Stimulated activated CD8-positive, alpha-beta memory T cell treated with anti-CD3 and anti-CD28 coated beads, Interleukin-15, amount 100 ng/mL, for 4 hours (primary cell): Measurements from ENCODE around the gene JPH2.

Source experiments
- DNase-seq, 2 donors: peaks; one replicate each; pipeline ENCODE4 v3.0.0-alpha.2; 2020; ENCODE audit warnings: low read depth in 2 of 2

Gene JPH2

DNA sequence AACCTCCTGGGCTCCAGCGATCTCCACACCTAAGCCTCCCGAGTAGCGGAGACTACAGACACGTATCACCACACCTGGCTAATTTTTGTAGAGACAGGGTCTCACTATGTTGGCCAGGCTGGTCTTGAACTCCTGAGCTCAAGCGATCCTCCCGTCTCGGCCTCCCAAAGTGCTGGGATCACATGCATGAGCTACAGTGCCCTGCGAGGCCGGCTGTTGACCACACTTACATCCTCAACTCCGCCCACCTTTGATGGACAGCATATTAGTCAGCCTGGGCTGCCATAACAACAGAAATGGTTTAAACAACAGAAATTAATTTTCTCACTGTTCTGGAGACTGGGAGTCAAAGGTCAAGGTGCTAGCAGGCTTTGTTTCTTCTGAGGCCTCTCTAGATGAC is 107.7 kb downstream of the JPH2 start:
- DNase-seq: no peak

DNA sequence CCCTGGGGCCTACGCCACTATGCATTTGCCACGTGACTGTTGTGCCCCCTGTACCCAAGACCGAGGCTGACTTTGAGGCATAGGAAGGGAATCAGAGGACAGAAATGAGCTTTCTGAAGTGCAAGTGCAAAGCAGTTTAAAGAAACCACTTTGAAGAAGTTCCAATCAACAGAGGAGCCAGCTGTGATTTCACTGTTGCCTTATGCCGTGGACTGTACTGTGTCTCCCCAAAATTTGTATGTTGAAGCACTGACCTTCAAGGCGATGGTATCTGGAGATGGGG is 111.1 kb downstream of the JPH2 start:
- no peak for DNase-seq

DNA sequence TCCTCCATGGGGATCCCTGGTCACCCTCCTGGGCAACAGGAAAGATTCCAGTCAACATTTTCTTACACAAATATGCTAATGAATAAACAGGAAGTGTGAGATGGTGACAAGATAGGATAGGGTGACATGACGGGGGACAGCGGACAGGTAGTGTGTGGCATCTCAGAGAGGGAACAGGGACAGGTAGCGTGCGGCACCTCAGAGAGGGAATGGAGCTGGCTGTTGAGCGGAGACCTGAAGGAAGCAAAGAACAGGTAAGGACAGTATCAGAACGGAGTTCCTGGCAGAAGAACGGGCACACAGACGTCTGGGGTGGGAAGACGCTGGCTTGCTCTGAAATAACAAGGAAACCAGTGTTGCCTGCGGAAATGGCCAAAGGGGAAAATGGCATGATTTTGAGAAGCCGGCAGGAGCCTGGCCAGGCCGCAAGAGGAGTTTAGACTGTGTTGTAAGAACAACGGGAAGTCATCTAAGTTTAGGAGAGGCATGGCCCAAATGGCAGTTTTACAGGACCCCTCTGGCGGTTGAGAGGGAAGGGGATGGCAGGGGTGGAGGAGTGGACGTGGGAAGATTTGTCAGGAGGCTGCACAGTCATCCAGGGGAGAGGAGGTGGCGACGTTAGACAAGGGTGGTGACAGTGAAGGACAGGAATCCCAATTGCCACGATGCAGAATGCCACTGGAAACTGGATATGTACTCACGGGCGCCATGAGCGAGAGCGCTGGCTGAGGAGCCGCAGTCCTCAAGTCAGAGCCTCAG is 111.6 kb downstream of the JPH2 start:
- no peak for DNase-seq

DNA sequence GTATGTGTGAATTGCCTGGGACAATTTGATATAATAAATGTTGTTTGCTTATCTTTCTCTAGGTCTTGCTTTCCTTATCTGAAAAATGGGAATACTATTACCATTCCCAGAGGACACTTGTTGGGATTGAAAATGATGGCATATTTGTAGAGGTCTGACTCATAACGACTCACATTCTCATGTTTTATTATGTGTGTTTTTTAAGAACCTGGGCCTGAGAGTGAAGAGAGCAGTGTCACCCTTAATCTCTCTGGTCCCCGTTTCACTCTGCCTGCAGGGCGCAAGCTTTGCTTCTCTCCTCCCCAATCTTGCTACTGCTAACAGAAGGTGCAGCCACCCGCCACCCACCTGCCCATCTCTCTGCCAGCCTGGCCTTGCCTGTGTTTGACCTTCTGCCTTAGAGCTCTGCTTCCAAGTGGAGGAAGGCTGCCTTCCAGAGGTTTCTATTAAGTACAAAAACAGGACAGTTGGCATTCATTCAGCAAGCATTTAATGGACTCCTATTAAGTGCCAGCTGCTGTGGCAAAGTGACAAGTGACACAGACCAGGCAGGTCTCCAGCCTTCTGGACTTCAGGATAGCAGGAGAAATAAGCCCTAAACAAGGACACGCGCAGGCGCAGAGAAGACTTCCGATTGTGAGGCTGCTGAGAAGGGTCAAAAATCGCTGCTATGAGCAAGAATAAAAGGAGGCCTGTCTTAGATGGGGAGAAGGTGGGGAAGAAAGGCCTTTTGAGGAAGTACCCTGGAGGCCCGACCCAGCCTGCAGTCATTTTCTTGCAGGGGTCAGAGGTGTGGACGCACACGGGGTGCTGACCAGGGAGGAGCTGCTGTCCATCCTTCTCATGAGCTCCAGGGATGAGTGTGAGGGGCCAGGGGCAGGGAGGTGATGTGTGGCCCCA is 112.5 kb downstream of the JPH2 start:
- no peak for DNase-seq

DNA sequence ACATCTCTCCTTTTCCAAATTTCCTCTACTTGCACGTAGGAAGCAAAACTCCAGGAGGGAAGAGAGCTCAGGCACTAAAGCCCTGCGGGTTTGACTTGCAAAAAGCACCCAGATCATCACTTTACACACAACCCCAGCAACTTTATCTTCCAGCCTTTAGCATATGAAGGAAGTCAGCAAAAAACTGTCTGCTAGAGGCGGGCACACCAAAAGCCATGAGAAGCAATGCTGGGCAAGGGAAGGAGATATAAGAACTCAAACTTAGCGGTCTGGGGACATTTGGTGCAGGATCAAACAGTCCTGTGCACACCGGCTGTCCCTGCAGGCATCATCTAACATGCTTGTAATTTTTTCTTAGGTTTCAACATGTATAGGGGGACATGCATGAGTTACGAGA is 113.3 kb downstream of the JPH2 start:
- no peak for DNase-seq

DNA sequence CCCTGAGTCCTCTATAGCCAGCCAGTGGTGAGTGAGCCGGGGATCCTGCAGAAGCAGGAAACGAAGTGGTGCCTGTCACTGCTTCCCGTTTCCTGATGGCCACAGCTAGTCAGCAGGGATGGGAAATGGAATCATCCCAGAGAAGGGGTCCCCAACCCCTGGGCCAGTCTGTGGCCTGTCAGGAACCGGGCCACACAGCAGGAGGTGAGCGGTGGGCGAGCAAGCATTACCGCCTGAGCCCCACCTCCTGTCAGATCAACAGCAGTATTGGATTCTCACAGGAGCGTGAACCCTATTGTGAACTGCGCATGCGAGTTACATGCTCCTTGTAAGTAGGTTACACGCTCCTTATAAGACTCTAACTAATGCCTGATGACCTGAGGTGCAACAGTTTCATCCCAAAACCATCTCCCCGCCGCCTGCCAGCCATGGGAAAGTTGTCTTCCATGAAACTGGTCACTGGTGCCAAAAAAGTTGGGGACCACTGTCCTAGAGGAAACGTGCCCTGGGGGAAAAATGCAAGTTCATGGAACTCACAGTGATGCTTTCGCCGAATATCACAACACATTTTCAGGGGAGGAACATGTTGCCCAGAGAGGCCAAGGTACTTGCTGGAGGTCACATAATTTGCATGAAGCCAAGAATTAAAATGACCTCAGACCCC is 113.8 kb downstream of the JPH2 start:
- DNase-seq: no peak

DNA sequence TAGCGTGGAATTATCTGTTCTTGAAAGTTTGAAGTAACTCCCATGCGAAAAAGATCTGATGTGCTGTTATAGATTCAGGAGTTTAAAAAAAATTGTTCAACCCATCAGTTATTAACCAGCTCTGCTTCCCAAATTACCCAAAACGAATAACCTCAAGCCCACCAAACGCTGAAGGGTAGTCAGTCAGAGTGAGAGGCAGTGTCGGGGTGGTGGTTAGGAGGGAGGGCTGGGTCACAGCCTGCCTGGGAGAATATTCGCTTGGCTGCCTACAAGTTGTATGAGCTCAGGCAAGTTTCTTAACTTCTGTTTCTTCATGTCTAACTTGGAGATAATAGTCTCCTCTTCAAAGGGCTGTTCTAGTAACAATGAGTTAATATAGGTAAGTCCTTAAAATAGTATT is 114.6 kb downstream of the JPH2 start:
- DNase-seq: no peak

DNA sequence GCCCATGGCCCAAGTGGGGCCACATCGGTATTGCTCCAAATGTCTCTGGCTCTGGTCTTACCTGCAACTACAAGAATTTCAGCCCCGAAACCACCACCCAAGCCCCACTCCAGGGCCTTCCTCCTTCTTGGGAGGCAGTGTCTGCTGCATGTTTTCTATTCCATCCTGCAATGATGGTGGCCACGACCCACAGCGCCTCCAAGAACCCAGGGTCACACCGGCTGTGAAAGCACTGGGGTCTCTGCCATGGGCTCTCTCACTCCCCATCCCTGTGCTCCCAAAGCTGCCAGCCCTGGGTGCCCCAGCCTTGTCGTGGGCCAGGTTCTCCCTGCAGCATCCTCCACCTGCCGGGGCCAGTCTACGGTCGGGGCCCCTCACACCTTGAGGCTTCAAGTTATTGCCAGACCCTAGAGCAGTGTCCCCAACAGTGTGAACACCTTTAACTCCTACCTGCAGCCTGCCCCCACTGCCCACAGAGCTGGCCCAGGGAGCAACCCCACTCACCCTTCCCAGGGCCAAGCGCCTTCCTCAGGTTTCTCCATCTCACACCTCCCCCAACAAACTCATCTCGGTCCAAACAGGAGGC is 115.4 kb downstream of the JPH2 start:
- DNase-seq: no peak

DNA sequence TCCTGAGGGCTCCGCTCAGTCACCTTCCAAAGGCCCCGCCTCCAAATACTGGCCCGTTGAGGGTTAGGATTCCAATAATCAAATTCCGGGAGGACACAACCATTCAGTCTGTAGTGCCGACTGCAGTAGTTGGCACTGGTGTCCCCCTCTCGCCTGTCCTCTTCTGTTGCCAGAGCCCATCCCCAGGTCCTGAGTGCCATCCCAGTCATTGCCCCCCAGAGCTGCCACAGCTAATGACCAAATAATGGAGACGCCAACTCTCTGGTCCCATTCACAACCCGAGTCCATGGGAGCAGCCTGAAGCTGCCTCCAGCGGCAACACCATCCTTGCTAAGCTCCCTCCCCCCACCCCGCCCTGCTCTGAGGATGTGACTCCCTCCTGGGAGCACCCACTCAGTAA is 115.9 kb downstream of the JPH2 start:
- DNase-seq: no peak

DNA sequence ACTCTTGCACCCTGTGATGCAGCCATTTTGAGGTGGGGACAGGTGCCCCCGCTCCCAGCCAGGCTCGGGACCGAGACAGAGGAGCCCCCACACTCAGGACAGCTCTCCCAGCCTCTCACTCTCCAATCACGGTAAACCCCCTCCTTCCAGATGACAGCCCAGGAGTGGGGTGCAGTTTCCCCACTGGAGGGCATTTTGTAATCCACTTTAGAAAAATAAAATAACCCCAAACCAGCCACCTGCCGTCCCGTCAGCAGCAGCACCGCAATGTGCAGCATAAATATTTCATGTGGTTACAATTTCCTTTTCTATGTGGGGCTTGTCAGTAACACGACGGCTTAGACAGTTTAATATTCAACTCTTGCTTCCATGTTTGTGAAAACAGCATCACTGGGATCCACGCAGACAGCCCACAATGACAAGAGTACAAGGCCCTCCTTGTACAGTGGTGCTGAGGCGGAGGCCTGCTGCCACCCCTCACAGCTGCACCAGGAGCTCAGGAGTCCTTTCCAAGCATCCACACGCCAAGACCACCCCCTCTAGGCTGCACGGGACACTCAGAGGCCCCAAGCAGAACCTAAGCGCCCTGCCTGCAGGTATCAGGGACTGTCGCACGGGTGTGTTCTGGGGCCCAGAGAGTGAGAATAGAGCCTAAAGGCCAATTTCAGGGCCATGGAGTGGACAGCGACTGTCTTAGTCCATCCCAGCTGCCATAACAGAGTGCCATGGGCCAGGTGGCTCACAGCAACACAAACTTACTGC is 116.7 kb downstream of the JPH2 start:
- no peak for DNase-seq

DNA sequence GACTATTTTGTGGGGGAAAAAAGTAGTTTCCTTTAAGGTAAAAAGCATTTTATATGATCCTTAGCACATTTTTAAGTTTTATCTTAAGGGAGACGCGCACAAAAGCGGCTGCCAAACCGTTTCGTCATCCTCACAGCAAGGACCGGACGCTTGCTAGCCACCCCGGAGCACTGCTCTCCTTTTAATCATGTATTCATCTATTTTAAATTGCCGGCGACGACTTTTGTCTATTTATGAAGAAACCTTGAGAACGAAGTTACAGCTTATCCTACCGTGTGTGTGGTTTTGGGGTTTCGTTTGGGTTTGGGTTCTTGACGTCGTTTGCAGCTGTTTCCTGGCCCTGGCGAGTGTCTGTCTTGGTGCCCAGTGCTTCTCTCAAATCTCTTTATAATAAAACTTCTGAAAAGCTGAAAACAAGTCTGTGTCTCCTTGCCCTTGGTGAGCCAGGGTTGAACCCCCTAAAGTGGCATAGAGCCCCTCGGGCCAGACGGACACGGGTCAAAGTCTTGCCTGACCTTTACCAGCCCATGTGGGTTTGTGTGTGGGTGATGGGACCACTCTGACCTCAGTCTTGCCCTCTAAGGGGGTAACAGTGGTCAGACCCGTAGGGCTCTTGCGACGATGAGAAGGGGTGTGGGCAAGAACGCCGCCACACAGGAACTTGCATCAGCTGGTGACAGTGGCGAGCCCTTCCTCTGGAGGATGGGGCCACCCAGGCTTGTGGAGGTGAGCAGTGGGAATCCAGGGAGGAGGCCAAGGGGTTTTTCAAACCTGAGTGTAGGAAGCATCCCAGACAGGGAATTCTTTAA is 117.6 kb downstream of the JPH2 start:
- no peak for DNase-seq

DNA sequence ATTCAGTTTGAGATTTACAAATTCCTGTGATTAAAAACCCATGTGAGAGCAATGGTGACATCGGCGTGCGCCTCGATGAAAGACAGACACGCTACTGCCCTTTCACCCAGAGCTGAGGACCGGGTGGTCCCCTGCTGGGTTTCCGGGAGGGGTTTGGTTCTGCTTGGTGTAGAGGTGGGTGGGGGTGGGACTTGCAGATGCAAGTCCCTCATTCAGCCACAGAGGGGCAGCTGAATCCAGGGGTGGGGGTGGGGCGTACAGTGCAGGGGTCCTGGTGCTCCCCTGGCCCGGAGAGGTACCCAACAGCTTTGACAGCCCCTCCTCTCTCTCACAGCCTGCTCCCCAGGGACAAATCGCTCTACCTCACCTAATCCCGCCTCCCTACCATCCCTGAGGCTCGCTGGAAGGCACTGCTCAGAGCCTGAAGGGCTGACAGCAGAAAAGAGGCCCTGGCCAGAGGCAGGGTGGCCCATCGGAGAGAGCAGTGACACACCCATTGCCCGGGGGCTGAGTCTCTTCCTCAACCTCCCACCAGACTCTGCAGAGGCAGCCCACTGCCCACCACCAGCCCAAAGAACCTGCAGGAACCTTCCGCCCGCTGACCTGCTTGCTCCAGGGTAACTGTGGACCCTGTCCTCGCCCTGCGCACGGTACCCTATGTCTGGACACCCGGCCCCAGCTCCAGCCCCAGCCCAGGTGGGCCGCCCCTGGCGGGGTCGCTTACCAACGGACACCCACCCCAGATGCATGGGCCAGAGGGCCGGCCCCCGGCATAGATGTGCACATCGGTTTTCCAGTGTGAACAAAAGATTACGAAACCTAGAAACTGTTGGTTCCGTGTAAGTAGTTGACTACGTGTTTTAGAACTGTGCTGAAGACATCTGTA is 118.4 kb downstream of the JPH2 start:
- no peak for DNase-seq

DNA sequence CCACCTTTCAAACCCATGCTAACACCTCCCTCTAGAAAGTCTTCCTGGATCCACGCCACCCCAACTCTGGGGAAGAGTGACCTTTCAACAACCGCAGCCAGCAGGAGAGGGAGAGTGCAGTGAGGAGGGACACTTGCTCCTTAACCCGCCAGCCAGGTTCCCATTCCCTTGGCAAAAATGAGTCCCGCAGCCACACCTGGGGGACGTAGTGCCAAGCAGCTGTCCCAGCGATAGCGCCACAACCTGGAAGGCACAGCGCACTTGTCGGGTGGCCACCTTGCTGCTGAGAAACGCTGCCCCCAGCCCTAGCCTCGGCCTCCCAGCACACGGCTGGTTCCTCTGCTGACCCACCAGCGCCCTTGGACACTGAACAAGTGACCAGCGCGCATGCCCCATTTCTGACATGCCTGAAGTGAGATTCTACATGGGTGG is 119.3 kb downstream of the JPH2 start:
- DNase-seq: no peak

DNA sequence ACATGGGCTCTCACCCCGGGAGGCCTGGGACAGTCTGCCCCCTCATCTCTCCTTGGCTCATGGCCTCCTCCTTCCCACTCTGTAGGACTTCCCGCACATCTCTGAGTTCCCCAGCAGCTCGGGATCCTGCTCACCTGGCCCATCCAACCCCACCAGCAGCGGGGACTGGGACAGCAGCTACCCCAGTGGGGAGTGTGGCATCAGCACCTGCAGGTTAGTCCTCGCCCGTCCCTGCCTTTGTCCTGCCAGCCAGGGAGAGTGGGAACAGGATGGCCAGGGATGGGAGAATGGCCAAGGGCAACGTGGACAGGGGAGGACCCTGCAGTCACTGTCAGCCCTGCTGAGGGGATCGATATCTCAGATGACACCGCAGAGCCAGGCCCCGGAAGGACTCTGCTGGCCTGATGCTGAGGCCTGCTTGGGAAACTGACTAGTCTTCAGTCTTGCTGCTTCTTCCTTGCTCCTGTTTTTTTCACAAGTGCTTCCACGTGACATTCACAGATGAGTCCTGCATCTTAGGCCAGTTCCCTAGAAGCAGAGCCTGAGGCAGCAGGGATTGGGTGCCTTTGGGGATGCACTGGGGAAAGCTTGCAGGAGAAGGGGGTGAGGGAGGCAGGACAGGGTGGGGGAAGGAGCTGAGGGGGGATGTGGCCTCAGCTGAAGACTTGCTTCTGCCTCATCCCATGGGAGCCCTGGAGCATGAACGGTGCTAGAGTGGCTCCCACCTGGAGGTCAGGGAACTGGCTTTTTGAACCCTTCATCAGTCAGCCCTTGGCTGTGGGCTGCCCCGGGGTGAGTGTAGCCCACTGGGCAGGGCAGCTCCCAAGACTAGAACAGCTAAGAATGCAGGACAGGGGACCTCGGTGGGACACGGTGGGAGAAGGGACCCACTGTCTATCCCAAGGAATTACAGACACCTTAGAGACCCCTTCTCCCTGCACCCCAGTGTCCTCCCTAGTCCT is 120.1 kb downstream of the JPH2 start:
- no peak for DNase-seq

DNA sequence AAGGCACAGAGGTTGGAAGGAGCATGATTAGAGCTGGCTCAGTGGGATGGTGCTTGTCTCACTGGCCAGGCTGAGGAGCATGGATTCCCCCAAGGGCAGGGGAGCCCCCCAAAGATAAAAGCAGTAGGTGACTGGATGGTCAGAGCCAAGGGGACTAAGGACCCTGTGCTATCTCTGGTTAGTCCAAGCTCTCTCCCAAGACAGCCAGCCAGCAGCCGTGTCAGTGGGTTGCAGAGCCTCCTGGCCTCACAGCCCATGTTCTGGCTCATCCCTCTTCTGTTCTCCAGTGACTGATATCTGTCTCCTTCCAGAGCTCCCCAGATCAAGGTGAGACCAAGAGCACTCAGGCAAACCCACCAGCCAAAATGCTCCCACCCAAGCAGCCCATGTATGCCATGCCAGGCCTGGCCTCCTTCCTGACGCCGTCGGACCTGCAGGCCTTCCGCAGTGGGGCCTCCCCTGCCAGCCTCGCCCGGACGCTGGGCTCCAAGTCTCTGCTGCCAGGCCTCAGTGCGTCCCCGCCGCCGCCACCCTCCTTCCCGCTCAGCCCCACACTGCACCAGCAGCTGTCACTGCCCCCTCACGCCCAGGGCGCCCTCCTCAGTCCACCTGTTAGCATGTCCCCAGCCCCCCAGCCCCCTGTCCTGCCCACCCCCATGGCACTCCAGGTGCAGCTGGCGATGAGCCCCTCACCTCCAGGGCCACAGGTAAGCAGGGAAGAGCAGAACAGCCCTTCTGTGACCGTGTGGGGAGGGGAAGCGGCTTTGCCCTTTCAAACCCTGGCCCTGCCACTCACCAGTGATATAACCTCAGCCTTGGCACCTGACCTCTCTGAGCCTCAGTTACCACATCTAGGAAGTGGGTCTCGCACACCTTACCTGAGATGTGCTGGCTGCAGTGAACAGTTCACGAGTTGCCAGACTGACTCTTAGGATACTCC is 121.3 kb downstream of the JPH2 start:
- DNase-seq: no peak

DNA sequence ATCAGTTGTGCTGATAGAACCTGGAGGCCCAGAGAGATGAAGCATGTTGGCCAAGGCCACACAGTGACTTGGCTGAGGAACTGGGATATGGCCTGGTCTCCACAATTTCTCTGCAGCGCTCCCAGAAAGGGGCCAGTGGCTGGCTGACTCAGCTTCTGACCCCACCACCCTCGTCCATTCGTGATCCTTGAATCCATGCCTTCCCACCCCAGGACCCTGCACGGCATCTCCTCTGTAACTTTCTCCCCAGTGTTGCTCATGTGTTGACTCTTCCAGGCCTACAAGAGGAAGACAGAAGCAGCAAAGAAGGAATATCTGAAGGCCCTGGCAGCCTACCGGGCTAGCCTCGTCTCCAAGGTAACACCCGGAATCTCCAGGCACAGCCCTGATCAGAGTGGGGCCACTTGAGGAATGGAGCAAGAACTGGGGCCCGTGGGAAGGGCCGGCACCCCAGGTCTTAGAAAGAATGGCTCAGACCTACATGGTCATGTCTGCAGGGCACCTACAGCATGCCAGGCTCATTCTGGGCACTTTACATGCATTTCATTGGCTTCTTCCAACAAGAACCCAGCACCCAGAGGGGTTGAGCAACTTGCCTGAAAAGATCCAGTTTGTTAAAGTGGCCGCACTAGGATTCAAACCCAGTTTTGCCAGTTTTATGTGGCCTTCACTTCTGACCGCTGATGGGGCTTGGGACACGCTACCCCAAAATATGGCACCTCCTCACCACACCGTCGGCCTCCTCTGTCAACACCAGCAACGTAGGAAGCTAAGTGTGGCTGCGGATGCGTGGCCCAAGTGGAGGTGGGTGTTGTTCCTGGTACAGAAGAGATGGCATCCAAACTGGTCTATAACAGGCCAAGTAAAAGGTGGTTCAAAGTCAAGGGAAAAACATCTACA is 122.2 kb downstream of the JPH2 start:
- no peak for DNase-seq
